Lung (tissue), 12 donors: Measurements from ENCODE around the gene IQCN. TPM values are rescaled to one million over a fixed set of nuclear protein-coding genes. Genes with fewer than 3 reads are reported as not detected.
A peak's percentile ranks its signal among the peaks of the same experiment; 100 is the strongest.

Experiments
- ATAC-seq: fragments of 200-7000 bp; cut with Tn5 transposase; one replicate; pipeline ENCODE4 v1.9.1; 2020; ENCODE audit warnings: moderate number of reproducible peaks; ENCODE audit not compliant: insufficient read depth, low FRiP score
- DNase-seq, 3 donors: peaks; one replicate each; pipeline ENCODE4 v3.0.0-alpha.2; 2013 to 2017
- H3K27ac ChIP-seq, 2 donors: one replicate each; pipeline ENCODE4 v1.5.1; 2013; ENCODE audit warnings: mild to moderate bottlenecking in 2 of 2, moderate library complexity in 2 of 2, control low read depth in 1 of 2, inconsistent platforms in 1 of 2, low read depth in 1 of 2, low read length in 1 of 2
- H3K27me3 ChIP-seq, 3 donors: one replicate each; pipeline ENCODE4 v1.5.1; 2013; ENCODE audit warnings: low read length in 2 of 3; ENCODE audit not compliant: control insufficient read depth in 3 of 3, insufficient read depth in 3 of 3
- H3K36me3 ChIP-seq, 4 donors: one replicate each; pipeline ENCODE4 v1.5.1; 2013; ENCODE audit warnings: low read length in 4 of 4, mild to moderate bottlenecking in 1 of 4, moderate library complexity in 1 of 4; ENCODE audit not compliant: control insufficient read depth in 4 of 4, insufficient read depth in 4 of 4
- H3K4me1 ChIP-seq, 5 donors: one replicate each; pipeline ENCODE4 v1.5.1; 2013; ENCODE audit warnings: low read length in 5 of 5, mild to moderate bottlenecking in 2 of 5, moderate library complexity in 1 of 5; ENCODE audit not compliant: control insufficient read depth in 5 of 5, insufficient read depth in 5 of 5
- H3K4me3 ChIP-seq: one replicate; pipeline ENCODE4 v1.5.1; 2013; ENCODE audit warnings: mild to moderate bottlenecking, control low read depth, moderate library complexity
- H3K9ac ChIP-seq, 2 donors: one replicate each; pipeline ENCODE4 v1.5.1; 2013; ENCODE audit warnings: low read length in 2 of 2, control low read depth in 1 of 2; ENCODE audit not compliant: insufficient read depth in 1 of 2
- H3K9me3 ChIP-seq, 4 donors: one replicate each; pipeline ENCODE4 v1.5.1; 2013; ENCODE audit warnings: low read length in 3 of 4, mild to moderate bottlenecking in 1 of 4, moderate library complexity in 1 of 4; ENCODE audit not compliant: control insufficient read depth in 4 of 4, insufficient read depth in 3 of 4
- CTCF ChIP-seq: IDR thresholded peaks from 2 replicates; pipeline ENCODE4 v1.5.1; 2012; ENCODE audit warnings: mild to moderate bottlenecking; ENCODE audit errors: control extremely low read depth, extremely low read depth
- WGBS, 2 donors: extraction: QIAGEN DNeasy Blood & Tissue Kit; methylation state at CpG; one replicate each; pipeline ENCODE4 v1.1.7; 2013; 5-methylcytosine and 5-hydroxymethylcytosine counted together
- polyA plus RNA-seq, 2 donors: library from polyadenylated mRNA; stranded (reverse); fragments of 200-250 nt; gene quantifications; one replicate each; pipeline ENCODE4 v1.2.1, GENCODE V29; 2013
- total RNA-seq, 2 donors: library from RNA; depleted of rRNA in 1 of 2; stranded (reverse); fragments of >200 nt in 1 of 2; gene quantifications; one replicate each; pipeline ENCODE4 v1.2.1, GENCODE V29; 2014 to 2021
- donor health status: control.
- donor health status: control.
- donor health status: Bipolar disorder and iron deficiency.
- donor health status: healthy.
- donor health status: DM: yes; HTN: yes; CAD: no.

Gene IQCN
- total and polyA plus RNA-seq, 4 donors: 0.69 to 5.5 (median 3.3) TPM

- H3K4me3 ChIP-seq: no peak overlapping the region
- peaks cover 0 to 18% (median 13%) of the 10 kb centered on the region in 4 donors for H3K36me3 ChIP-seq
- 38 to 68% methylated on average over 13 of the region's 13 CpGs for WGBS, 2 donors
- H3K9me3 ChIP-seq: no peaks in the 10 kb centered on the region
- DNase-seq (peak; percentile 81 to 89 (median 81)), ATAC-seq (peak; percentile 36)
- no peaks in the 10 kb centered on the region for H3K27me3 ChIP-seq
- peak overlapping the region; percentile 64 to 70 for H3K27ac ChIP-seq
- peaks cover 0 to 20% (median 10%) of the 10 kb centered on the region in 5 donors for H3K4me1 ChIP-seq
- no peak for TF ChIP-seq CTCF
- peak overlapping the region in 1 of 2 donors; percentile 17 for H3K9ac ChIP-seq
Observed at GRCh38 chr19:18274781-18275356, 617 bp upstream of the IQCN start.

GRCh38 chr19:18273561-18274218, 562 bp downstream of the IQCN start:
- TF ChIP-seq CTCF: no peak
- ATAC-seq (no peak), DNase-seq (peak in 2 of 3 donors; percentile 34 to 44)
- Histone ChIP-seq H3K4me1 (peaks cover 0 to 19% (median 7%) of the 10 kb centered on the region in 5 donors), H3K36me3 (peaks cover 0 to 13% (median 10%) of the 10 kb centered on the region in 4 donors), H3K27ac (peak overlapping the region in 1 of 2 donors; percentile 3), H3K9me3 (no peaks in the 10 kb centered on the region), H3K4me3 (no peak overlapping the region), H3K9ac (no peak overlapping the region), H3K27me3 (no peaks in the 10 kb centered on the region)
- WGBS, 2 donors: 88 to 93% methylated on average over 13 of the region's 13 CpGs

GRCh38 chr19:18271433-18271841, 2.8 kb downstream of the IQCN start:
- Histone ChIP-seq H3K9me3 (no peaks in the 10 kb centered on the region), H3K9ac (no peak overlapping the region), H3K27me3 (no peaks in the 10 kb centered on the region), H3K27ac (no peak overlapping the region), H3K4me1 (peaks cover 0 to 12% (median 7%) of the 10 kb centered on the region in 5 donors), H3K4me3 (no peak overlapping the region), H3K36me3 (peaks cover 0 to 17% (median 3%) of the 10 kb centered on the region in 4 donors)
- 60 to 73% methylated on average over 6 of the region's 6 CpGs for WGBS, 2 donors
- TF ChIP-seq CTCF: no peak
- ATAC-seq (no peak), DNase-seq (peak in 1 of 3 donors; percentile 41)
